ENCODE results near the gene PAX8.

PAX8 gene

GRCh38 chr2:113183703-113184102, 95.0 kb downstream of the PAX8 start:
- Mint-ChIP-seq H3K27ac (peak overlapping the region; percentile 85), H3K9me3 (no peaks in the 10 kb centered on the region), H3K27me3 (no peaks in the 10 kb centered on the region), H3K4me3 (peak overlapping the region; percentile 12), H3K36me3 (peaks cover 11% of the 10 kb centered on the region), H3K4me1 (peaks cover 84% of the 10 kb centered on the region)

GRCh38 chr2:113183264-113183663, 95.5 kb downstream of the PAX8 start:
- H3K4me3 Mint-ChIP-seq, result no peak overlapping the region
- peaks cover 87% of the 10 kb centered on the region for H3K4me1 Mint-ChIP-seq
- no peaks in the 10 kb centered on the region for H3K27me3 Mint-ChIP-seq
- peak overlapping the region; percentile 85 for H3K27ac Mint-ChIP-seq
- peaks cover 12% of the 10 kb centered on the region for H3K36me3 Mint-ChIP-seq
- no peaks in the 10 kb centered on the region for H3K9me3 Mint-ChIP-seq

- Mint-ChIP-seq H3K4me3 (no peak overlapping the region), H3K9me3 (no peaks in the 10 kb centered on the region), H3K27me3 (no peaks in the 10 kb centered on the region), H3K27ac (peak overlapping the region; percentile 85), H3K4me1 (peaks cover 90% of the 10 kb centered on the region), H3K36me3 (peaks cover 11% of the 10 kb centered on the region)
Measured at GRCh38 chr2:113182471-113183260, 96.1 kb downstream of the PAX8 start.

- peak overlapping the region; percentile 91 for H3K27ac Mint-ChIP-seq
- H3K36me3 Mint-ChIP-seq, result peaks cover 14% of the 10 kb centered on the region
- H3K4me3 Mint-ChIP-seq, result peak overlapping the region; percentile 27
- no peaks in the 10 kb centered on the region for H3K9me3 Mint-ChIP-seq
- peaks cover 93% of the 10 kb centered on the region for H3K4me1 Mint-ChIP-seq
- no peaks in the 10 kb centered on the region for H3K27me3 Mint-ChIP-seq
Measured at GRCh38 chr2:113181258-113182051, 97.3 kb downstream of the PAX8 start.

GRCh38 chr2:113180131-113180946, 98.4 kb downstream of the PAX8 start:
- peak overlapping the region; percentile 73 for H3K4me3 Mint-ChIP-seq
- no peaks in the 10 kb centered on the region for H3K27me3 Mint-ChIP-seq
- H3K9me3 Mint-ChIP-seq, result no peaks in the 10 kb centered on the region
- peaks cover 16% of the 10 kb centered on the region for H3K36me3 Mint-ChIP-seq
- peaks cover 87% of the 10 kb centered on the region for H3K4me1 Mint-ChIP-seq
- peak overlapping the region; percentile 91 for H3K27ac Mint-ChIP-seq

GRCh38 chr2:113179446-113180045, 99.2 kb downstream of the PAX8 start:
- Mint-ChIP-seq H3K4me1 (peaks cover 82% of the 10 kb centered on the region), H3K36me3 (peaks cover 16% of the 10 kb centered on the region)

GRCh38 chr2:113178891-113179290, 99.8 kb downstream of the PAX8 start:
- peaks cover 80% of the 10 kb centered on the region for H3K4me1 Mint-ChIP-seq
- peaks cover 15% of the 10 kb centered on the region for H3K36me3 Mint-ChIP-seq
- H3K27me3 Mint-ChIP-seq, result no peaks in the 10 kb centered on the region
- H3K9me3 Mint-ChIP-seq, result no peaks in the 10 kb centered on the region
- H3K27ac Mint-ChIP-seq, result peak overlapping the region; percentile 86
- H3K4me3 Mint-ChIP-seq, result peak overlapping the region; percentile 51

More at GRCh38 chr2:113179446-113180045, 99.2 kb downstream of the PAX8 start:
- Mint-ChIP-seq H3K4me3 (peak overlapping the region; percentile 51), H3K9me3 (no peaks in the 10 kb centered on the region), H3K27ac (peak overlapping the region; percentile 84), H3K27me3 (no peaks in the 10 kb centered on the region)

- peaks cover 80% of the 10 kb centered on the region for H3K4me1 Mint-ChIP-seq
- H3K27me3 Mint-ChIP-seq, result no peaks in the 10 kb centered on the region
- peak overlapping the region; percentile 86 for H3K27ac Mint-ChIP-seq
- peaks cover 11% of the 10 kb centered on the region for H3K36me3 Mint-ChIP-seq
- H3K4me3 Mint-ChIP-seq, result peak overlapping the region; percentile 51
- H3K9me3 Mint-ChIP-seq, result no peaks in the 10 kb centered on the region
Measured at GRCh38 chr2:113178069-113178746, 100.5 kb downstream of the PAX8 start.

GRCh38 chr2:113176696-113177355, 101.9 kb downstream of the PAX8 start:
- Mint-ChIP-seq H3K4me1 (peaks cover 82% of the 10 kb centered on the region), H3K27ac (peak overlapping the region; percentile 88), H3K9me3 (no peaks in the 10 kb centered on the region), H3K36me3 (peaks cover 11% of the 10 kb centered on the region), H3K4me3 (peak overlapping the region; percentile 89), H3K27me3 (no peaks in the 10 kb centered on the region)

- peak overlapping the region; percentile 88 for H3K27ac Mint-ChIP-seq
- no peaks in the 10 kb centered on the region for H3K27me3 Mint-ChIP-seq
- peaks cover 82% of the 10 kb centered on the region for H3K4me1 Mint-ChIP-seq
- H3K9me3 Mint-ChIP-seq, result peaks cover 3% of the 10 kb centered on the region
- peaks cover 14% of the 10 kb centered on the region for H3K36me3 Mint-ChIP-seq
- H3K4me3 Mint-ChIP-seq, result peak overlapping the region; percentile 89
Measured at GRCh38 chr2:113175736-113176695, 102.7 kb downstream of the PAX8 start.

GRCh38 chr2:113175042-113175628, 103.6 kb downstream of the PAX8 start:
- Mint-ChIP-seq H3K36me3 (peaks cover 14% of the 10 kb centered on the region), H3K4me3 (peak overlapping the region; percentile 89), H3K27ac (peak overlapping the region; percentile 95)

GRCh38 chr2:113174376-113174750, 104.4 kb downstream of the PAX8 start:
- peaks cover 4% of the 10 kb centered on the region for H3K9me3 Mint-ChIP-seq
- H3K4me1 Mint-ChIP-seq, result peaks cover 74% of the 10 kb centered on the region
- H3K4me3 Mint-ChIP-seq, result peak overlapping the region; percentile 89
- H3K27me3 Mint-ChIP-seq, result no peaks in the 10 kb centered on the region
- peak overlapping the region; percentile 95 for H3K27ac Mint-ChIP-seq
- H3K36me3 Mint-ChIP-seq, result peaks cover 17% of the 10 kb centered on the region

More at GRCh38 chr2:113175042-113175628, 103.6 kb downstream of the PAX8 start:
- peaks cover 75% of the 10 kb centered on the region for H3K4me1 Mint-ChIP-seq
- H3K9me3 Mint-ChIP-seq, result peaks cover 4% of the 10 kb centered on the region
- H3K27me3 Mint-ChIP-seq, result no peaks in the 10 kb centered on the region

Measured in activated naive CD4-positive, alpha-beta T cell treated with anti-CD3 and anti-CD28 coated beads, Interleukin-2, amount 50 U/mL, for 24 hours (primary cell).